Measurements from ENCODE around the gene BIRC6. TPM values are rescaled to one million over a fixed set of nuclear protein-coding genes. Genes with fewer than 3 reads are reported as not detected.
"Not testable (repeated sequence)": the region's sequence is repeated elsewhere in the genome, so short reads cannot be mapped to it uniquely, and the experiment has no call there.

Gene BIRC6
- total RNA-seq, 1 donor from 2014 or later = 98.5 TPM

GRCh38 chr2:32450851-32451250 is 94.0 kb downstream of the BIRC6 start:
- no peak for DNase-seq (ENCODE audit: low read depth)

GRCh38 chr2:32452338-32453064 is 95.7 kb downstream of the BIRC6 start:
- DNase-seq (ENCODE audit: low read depth) = no peak

- DNase-seq (ENCODE audit: low read depth) = peak; percentile 6
Observed at GRCh38 chr2:32453242-32454062, 96.6 kb downstream of the BIRC6 start.

- DNase-seq (ENCODE audit: low read depth) = no peak
Observed at GRCh38 chr2:32455816-32456215, 99.0 kb downstream of the BIRC6 start.

DNA sequence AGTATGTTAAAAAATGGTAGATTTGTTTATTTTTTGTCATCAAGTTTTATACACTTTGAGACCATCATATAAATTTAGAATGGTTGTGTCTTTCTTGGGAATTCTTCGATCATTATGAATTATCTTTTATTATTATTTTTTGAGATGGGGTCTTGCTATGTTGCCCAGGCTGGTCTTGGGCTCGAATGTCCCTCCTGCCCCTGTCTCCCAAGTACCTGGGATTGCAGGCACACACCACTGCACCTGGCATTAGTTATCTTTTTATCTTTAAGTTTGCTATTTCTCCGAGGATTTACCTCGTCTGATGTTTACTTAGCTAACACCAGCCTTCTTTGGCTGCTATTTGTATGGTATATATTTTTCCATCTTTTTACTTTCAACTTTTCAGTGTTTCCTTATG is 100.0 kb downstream of the BIRC6 start:
- no peak for DNase-seq (ENCODE audit: low read depth)

- DNase-seq (ENCODE audit: low read depth) = no peak
Observed at GRCh38 chr2:32457814-32458213, 101.0 kb downstream of the BIRC6 start.

DNA sequence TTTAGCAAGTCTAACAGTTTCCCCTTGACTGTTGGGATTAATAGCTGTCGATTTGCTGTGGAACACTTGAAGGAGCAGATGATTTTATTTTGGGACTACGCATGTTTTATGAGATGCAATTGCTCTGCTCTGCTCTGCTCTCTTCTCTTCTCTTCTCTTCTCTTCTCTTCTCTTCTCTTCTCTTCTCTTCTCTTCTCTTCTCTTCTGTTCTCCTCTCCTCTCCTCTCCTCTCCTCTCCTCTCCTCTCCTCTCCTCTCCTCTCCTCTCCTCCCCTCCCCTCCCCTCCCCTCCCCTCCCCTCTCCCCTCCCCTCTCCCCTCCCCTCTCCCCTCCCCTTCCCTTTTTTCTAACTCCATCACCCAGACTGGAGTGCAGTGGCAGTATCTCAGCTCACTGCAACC is 104.0 kb downstream of the BIRC6 start:
- DNase-seq (ENCODE audit: low read depth) = not testable (repeated sequence)

DNA sequence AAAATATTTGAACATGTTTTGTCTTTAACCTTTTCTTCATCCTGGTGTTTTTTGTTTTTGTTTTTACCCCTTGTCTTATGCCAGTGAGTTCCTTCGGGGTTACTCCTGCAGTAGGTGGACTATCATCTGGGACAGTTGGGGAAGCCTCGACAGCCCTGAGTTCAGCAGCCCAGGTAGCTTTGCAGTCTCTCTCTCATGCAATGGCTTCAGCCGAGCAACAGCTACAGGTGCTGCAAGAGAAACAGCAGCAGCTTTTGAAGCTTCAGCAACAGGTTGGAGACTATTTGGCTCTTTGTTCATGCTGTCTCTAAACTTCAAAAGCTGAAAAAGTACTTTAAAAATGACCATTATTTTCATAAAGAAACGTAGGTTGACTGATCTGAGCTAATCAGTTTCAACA is 106.3 kb downstream of the BIRC6 start:
- no peak for DNase-seq (ENCODE audit: low read depth)

DNA sequence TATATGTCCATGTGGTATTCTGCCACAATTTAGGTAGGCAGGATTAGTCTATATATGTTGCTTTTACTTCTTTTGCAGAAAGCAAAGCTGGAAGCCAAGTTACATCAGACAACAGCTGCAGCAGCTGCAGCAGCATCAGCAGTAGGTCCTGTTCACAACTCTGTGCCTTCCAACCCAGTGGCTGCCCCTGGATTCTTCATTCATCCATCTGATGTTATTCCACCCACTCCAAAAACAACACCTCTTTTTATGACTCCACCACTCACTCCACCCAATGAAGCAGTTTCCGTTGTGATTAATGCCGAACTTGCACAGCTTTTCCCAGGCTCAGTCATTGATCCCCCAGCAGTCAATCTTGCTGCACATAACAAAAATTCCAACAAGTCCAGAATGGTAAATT is 107.6 kb downstream of the BIRC6 start:
- DNase-seq (ENCODE audit: low read depth) = peak; percentile 68

DNA sequence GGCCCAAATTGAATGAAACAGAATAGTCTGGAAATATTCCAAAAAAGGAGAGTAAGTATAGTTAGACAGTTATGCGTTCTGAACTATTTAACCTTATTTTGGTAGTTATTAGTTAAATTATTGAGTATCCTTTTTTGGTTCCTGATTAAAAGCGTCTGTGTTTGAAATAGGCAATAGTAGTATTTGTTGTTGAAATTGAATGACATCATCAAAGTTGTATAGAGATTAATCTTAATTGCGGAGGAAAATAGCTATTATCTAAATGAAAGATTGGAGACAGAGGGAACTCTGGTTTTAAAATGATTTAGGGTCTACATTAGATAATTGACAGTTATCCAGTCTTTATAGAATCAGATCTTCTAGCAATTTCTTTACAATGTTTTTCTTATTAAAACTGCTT is 115.8 kb downstream of the BIRC6 start:
- no peak for DNase-seq (ENCODE audit: low read depth)

- no peak for DNase-seq (ENCODE audit: low read depth)
Observed at GRCh38 chr2:32474381-32474780, 117.6 kb downstream of the BIRC6 start.

DNA sequence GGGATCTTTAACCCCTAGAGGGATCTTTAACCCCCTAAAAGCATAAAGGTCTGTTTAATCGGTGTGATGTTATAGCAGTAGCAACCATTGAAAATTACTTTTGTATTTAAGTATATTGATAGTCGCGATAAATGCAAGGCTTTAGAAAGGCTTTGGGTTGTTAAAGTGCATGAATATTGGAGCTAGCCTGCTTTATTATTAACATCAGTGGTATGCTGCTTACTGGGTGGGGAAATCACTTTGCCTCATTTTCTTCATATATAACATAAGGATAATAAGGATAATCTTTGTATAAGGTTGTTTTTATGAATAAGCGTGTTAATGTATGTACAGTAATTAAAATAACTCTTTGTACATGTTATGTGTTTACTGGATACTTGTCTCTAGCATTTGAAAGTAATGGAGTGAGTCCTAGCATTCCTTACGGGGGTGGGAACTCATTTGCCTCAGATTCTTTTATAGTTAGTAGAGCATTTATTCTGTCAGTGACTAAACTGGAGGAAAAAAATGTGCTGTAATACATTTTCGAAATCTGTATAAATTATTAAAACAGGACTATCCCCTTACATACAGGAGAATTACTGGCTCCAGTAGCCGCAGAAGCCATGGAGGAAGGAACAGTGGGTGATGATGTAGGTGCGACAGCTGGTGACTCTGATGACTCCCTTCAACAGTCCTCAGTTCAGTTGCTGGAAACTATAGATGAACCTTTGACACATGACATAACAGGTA is 122.2 kb downstream of the BIRC6 start:
- peak; percentile 58 for DNase-seq (ENCODE audit: low read depth)

GRCh38 chr2:32479993-32480392 is 123.2 kb downstream of the BIRC6 start:
- DNase-seq (ENCODE audit: low read depth) = no peak

GRCh38 chr2:32482471-32482870 is 125.6 kb downstream of the BIRC6 start:
- DNase-seq (ENCODE audit: low read depth) = no peak

DNA sequence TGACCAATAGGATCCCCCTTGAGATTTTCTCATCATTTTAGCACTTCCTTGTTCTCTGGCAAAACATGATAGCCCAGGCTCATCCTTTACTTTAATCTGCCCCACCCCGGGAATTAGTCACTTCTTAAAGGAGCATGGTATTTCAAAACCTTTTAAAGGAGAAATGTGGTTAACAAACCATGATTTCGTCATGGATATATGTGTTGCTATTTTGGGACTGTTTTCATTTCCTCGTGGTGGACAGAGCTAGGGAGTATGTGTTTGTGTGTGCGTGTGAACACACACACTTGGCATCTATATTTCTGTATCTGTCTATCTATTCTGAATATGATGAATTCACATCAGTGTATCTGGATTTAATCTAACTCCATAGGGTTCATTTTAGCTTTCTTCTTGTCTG is 128.1 kb downstream of the BIRC6 start:
- DNase-seq (ENCODE audit: low read depth) = peak; percentile 64

GRCh38 chr2:32485399-32485798 is 128.6 kb downstream of the BIRC6 start:
- DNase-seq (ENCODE audit: low read depth) = no peak

DNA sequence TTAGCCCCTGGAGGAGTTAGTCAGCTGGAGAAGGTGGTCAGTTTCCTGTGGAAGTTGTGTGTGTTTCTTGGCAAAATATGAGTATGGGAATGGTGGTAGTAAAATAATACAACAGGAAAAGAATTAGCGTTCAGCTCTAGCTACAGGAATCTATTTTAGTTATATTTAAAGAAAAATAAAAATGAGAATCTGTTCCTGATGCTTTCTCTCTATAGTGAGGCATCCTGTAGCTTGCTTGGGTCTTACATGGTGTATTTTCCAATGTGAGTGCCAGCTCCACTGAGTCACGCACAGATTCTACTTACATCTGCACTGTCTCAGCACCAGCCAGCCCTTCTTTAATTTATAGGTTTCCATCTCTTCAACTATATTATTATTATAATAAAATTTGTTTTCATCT is 132.2 kb downstream of the BIRC6 start:
- no peak for DNase-seq (ENCODE audit: low read depth)

DNA sequence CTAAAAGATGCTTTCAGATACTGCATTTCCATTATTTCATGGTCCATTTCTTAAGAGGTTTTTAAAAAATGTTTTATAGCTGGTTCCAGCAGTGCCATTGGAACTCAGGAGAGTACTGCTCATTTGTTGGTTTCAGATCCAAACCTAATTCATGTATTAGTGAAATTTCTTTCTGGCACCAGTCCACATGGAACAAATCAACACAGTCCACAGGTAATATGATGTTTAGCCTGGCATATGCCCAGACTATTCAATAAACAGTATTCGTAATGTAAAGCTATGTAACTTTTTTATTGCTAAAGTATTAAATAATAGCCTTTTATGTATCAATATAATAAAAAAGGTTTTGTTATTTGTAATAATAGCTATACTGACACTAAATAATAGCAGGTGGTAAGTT is 134.5 kb downstream of the BIRC6 start:
- DNase-seq (ENCODE audit: low read depth) = no peak

DNA sequence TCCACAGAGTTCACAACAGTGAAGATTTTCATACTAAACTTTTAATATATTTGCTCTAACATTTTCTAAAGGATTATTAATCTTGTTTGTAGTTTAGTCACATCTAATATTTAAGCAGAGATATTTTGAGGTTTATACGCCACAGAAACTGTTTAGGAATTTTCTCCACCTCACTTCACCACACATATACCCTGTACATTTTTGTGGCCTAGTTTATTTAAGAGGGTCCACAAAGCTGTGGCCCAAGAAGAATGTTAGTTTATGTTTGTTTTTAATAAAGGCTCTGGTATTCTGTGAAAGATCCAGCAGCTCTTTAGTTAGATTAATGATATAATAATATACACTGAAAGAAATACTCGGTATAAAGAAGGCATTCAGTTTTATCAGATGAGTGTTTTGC is 138.3 kb downstream of the BIRC6 start:
- DNase-seq (ENCODE audit: low read depth) = no peak

DNA sequence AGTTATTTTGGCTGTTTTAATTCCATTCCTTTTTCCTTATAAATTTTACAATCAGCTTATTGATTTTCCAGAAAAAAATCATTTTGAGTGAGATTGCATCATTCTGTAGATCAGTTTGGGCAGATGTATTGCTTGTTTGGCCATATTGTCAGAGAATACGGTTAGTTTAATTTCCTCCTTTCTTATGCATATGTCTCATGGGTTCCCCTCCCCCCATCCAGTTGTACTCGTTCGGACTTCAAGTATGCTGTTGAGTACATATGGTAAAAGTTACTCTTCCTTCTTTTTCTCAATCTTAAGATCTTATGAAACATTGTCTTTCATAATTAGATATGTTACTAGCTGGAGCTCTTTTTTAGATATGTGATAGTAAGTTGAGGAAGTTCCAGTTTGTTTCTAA is 139.8 kb downstream of the BIRC6 start:
- DNase-seq (ENCODE audit: low read depth) = no peak

GRCh38 chr2:32498306-32498705 is 141.5 kb downstream of the BIRC6 start:
- no peak for DNase-seq (ENCODE audit: low read depth)

DNA sequence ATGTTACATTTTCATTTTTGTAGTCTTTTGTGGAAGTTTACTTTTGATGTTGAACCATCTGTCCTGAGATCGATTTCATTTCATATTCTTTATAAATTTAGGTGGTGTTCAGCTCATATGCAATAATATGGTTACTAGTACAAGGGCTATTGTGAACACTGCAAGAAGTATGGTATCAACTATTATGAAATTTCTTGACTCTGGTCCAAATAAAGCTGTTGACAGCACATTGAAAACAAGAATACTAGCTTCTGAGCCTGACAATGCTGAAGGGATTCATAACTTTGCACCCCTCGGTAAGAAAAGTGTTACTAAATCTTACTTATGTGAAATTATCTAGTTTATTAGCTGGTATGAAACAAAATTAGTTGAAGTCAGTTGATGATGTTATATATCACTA is 146.1 kb downstream of the BIRC6 start:
- no peak for DNase-seq (ENCODE audit: low read depth)
